Panc1 (cell line): ENCODE measurements around the gene PLA2G12B. TPM values are rescaled to one million over a fixed set of nuclear protein-coding genes. Genes with fewer than 3 reads are reported as not detected.

ENCODE experiments used
- ATAC-seq: fragments of 200-7000 bp; cut with Tn5 transposase; 2 replicates; pipeline ENCODE4 v1.9.1; 2020; ENCODE audit warnings: mild to moderate bottlenecking, moderate library complexity
- BruUV-seq: library from RNA; stranded (reverse); fragments of 400-500 nt; replicated peaks from 2 replicates; lab custom pipeline; 2021; lab: Mats Ljungman, UMichigan
- CTCF ChIA-PET: fragments of 300-600 bp; sonication (Branson Sonifier 250); formaldehyde crosslinking; loops from one replicate; lab custom pipeline; 2022; ENCODE audit warnings: antibody characterized with exemption; lab: Charles Lee
- POLR2A ChIA-PET: fragments of 300-600 bp; sonication (Branson Sonifier 250); formaldehyde crosslinking; loops from one replicate; lab custom pipeline; 2022; ENCODE audit warnings: antibody characterized with exemption; lab: Charles Lee
- DNase-seq: peaks from one replicate; pipeline ENCODE4 v3.0.0-alpha.2; 2010; ENCODE audit warnings: low read depth, low spot score
- H3K27ac ChIP-seq: 2 replicates; pipeline ENCODE4 v1.5.1; 2011; ENCODE audit warnings: mild to moderate bottlenecking, low read length, inconsistent platforms
- H3K27me3 ChIP-seq: fragments of 200-500 bp; sonication (Bioruptor generic); 2 replicates; pipeline ENCODE4 v1.6.0; 2014; ENCODE audit warnings: low read length, inconsistent platforms; ENCODE audit not compliant: control insufficient read depth, insufficient read depth
- H3K36me3 ChIP-seq: fragments of 200-500 bp; sonication (Bioruptor generic); 2 replicates; pipeline ENCODE4 v1.5.1; 2014; ENCODE audit warnings: inconsistent platforms, mild to moderate bottlenecking, low read length, moderate library complexity; ENCODE audit not compliant: control insufficient read depth, insufficient read depth
- H3K4me1 ChIP-seq: 2 replicates; pipeline ENCODE4 v1.5.1; 2011; ENCODE audit warnings: inconsistent platforms, mild to moderate bottlenecking, low read length, moderate library complexity; ENCODE audit not compliant: control insufficient read depth, insufficient read depth
- H3K4me3 ChIP-seq, 2 experiments: 2 replicates each; pipeline ENCODE4 v1.5.1; 2011 to 2012; ENCODE audit warnings: low read depth in 2 of 2, low read length in 2 of 2, mild to moderate bottlenecking in 2 of 2, inconsistent platforms in 1 of 2, moderate library complexity in 1 of 2
- H3K9me3 ChIP-seq: fragments of 200-500 bp; sonication (Bioruptor generic); 2 replicates; pipeline ENCODE4 v1.5.1; 2014; ENCODE audit warnings: low read depth, mild to moderate bottlenecking, inconsistent platforms, low read length, moderate library complexity; ENCODE audit not compliant: control insufficient read depth, insufficient read depth
- CTCF ChIP-seq: fragments of 450-650 bp; IDR thresholded peaks from 2 replicates; pipeline ENCODE4 v1.5.1; 2017; ENCODE audit warnings: mild to moderate bottlenecking
- POLR2AphosphoS5 ChIP-seq: IDR thresholded peaks from 2 replicates; pipeline ENCODE4 v1.6.1; 2012; ENCODE audit warnings: mild to moderate bottlenecking, low read depth, low read length, moderate library complexity
- SIN3A ChIP-seq: IDR thresholded peaks from 2 replicates; pipeline ENCODE4 v1.6.1; 2012; ENCODE audit warnings: low read depth, mild to moderate bottlenecking, low read length, moderate library complexity, borderline replicate concordance; ENCODE audit not compliant: insufficient read depth
- TCF7L2 ChIP-seq: IDR thresholded peaks from 2 replicates; pipeline ENCODE4 v1.6.1; 2011; ENCODE audit warnings: mild to moderate bottlenecking, low read depth, low read length, inconsistent platforms
- in situ Hi-C: cut with HindIII; loops from 2 replicates; pipeline ENCODE4 v1.10.0; 2016; ENCODE audit warnings: low sequenced_read_pairs, low pct_unique_long_range_greater_than_20kb
- intact Hi-C: fragments of 100-400 bp; cut with micrococcal nuclease; formaldehyde crosslinking; loops from one replicate; pipeline ENCODE4 v1.10.0; 2022; ENCODE audit not compliant: unreplicated experiment
- total RNA-seq: library from RNA; stranded (reverse); gene quantifications from one replicate; pipeline ENCODE4 v1.2.1, GENCODE V29; 2021; ENCODE audit not compliant: unreplicated experiment
- TF ChIP-seq, protein P1 (sequence below), 2 experiments: IDR thresholded peaks; 2 replicates each; pipeline ENCODE4 v1.6.1; 2011 to 2012; ENCODE audit warnings: low read depth in 2 of 2, control low read depth in 1 of 2, low read length in 1 of 2, mild to moderate bottlenecking in 1 of 2, moderate library complexity in 1 of 2; ENCODE audit not compliant: insufficient read depth in 1 of 2

The PLA2G12B gene
- total RNA-seq, 1 experiment from 2014 or later: not detected

DNA sequence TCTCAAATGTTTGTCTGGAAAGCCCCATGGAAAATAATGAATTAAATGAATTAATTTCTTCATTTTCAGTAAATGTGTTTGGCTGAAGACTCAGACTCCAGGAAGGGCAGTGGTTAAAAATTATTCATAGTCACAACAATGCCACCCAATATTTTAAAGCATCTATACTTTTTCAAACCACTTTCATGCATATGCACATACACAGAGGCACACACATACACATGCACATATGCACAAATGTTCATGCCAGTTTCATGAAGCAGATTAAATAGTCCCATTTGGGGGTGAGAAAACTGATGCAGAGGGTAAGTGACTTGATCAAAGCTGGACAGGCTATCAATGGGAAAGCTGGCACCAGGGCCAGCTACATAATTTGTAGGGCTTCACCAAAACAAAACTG is 1.4 kb upstream of the PLA2G12B start:
- ATAC-seq: no peak
- ChIA-PET CTCF (interaction anchor here (0.6 kb wide), 1 partner anchor 111 kb away, joined by 6 read pairs; no protein-coding TSS in a partner anchor), POLR2A (interaction anchor here (0.7 kb wide), 1 partner anchor 61 kb away, joined by 3 read pairs; no protein-coding TSS in a partner anchor)
- TF ChIP-seq POLR2AphosphoS5: no peak
- TF ChIP-seq CTCF: no peak
- TF ChIP-seq TCF7L2: no peak
- TF ChIP-seq SIN3A: no peak
- TF ChIP-seq, protein P1, sequence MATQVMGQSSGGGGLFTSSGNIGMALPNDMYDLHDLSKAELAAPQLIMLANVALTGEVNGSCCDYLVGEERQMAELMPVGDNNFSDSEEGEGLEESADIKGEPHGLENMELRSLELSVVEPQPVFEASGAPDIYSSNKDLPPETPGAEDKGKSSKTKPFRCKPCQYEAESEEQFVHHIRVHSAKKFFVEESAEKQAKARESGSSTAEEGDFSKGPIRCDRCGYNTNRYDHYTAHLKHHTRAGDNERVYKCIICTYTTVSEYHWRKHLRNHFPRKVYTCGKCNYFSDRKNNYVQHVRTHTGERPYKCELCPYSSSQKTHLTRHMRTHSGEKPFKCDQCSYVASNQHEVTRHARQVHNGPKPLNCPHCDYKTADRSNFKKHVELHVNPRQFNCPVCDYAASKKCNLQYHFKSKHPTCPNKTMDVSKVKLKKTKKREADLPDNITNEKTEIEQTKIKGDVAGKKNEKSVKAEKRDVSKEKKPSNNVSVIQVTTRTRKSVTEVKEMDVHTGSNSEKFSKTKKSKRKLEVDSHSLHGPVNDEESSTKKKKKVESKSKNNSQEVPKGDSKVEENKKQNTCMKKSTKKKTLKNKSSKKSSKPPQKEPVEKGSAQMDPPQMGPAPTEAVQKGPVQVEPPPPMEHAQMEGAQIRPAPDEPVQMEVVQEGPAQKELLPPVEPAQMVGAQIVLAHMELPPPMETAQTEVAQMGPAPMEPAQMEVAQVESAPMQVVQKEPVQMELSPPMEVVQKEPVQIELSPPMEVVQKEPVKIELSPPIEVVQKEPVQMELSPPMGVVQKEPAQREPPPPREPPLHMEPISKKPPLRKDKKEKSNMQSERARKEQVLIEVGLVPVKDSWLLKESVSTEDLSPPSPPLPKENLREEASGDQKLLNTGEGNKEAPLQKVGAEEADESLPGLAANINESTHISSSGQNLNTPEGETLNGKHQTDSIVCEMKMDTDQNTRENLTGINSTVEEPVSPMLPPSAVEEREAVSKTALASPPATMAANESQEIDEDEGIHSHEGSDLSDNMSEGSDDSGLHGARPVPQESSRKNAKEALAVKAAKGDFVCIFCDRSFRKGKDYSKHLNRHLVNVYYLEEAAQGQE (IDR thresholded peaks at IDR 0.05; ENCODE audit: insufficient read depth in 1 of 2, low read depth in 2 of 2, low read length in 1 of 2): no peak
- intact Hi-C loops (no loop called here), in situ Hi-C loops (no loop called here)
- BruUV-seq: no TSS peak
- Histone ChIP-seq H3K4me1 (no peaks in the 10 kb centered on the region), H3K4me3 (no peak overlapping the region), H3K36me3 (no peaks in the 10 kb centered on the region), H3K27ac (no peak overlapping the region), H3K9me3 (no peaks in the 10 kb centered on the region), H3K27me3 (peaks cover 4% of the 10 kb centered on the region; the same call in 1 of the 2 replicates)
- DNase-seq: no peak

GRCh38 chr10:72954230-72954595 is 393 bp downstream of the PLA2G12B start:
- Histone ChIP-seq H3K36me3 (no peaks in the 10 kb centered on the region), H3K9me3 (no peaks in the 10 kb centered on the region), H3K4me3 (no peak overlapping the region), H3K27me3 (0 out of 2 replicates have a peak, but pooled peaks cover under 1% of the 10 kb centered on the region), H3K27ac (no peak overlapping the region), H3K4me1 (no peaks in the 10 kb centered on the region)
- in situ Hi-C loops (no loop called here), intact Hi-C loops (no loop called here)
- no TSS peak for BruUV-seq
- TF ChIP-seq SIN3A (no peak), POLR2AphosphoS5 (no peak), CTCF (no peak), TCF7L2 (no peak)
- TF ChIP-seq, protein P1 (IDR thresholded peaks at IDR 0.05; ENCODE audit: insufficient read depth in 1 of 2, low read depth in 2 of 2, low read length in 1 of 2): no peak
- DNase-seq (no peak), ATAC-seq (no peak; the same call in 1 of the 2 replicates)
- ChIA-PET POLR2A (no interaction called here), CTCF (interaction anchor here (0.6 kb wide), 1 partner anchor 612 kb away, joined by 3 read pairs; no protein-coding TSS in a partner anchor)
